HG03097 (cell line): ENCODE data around the gene WDR86.

Experiments
- ATAC-seq: cut with Tn5 transposase; IDR thresholded peaks from one replicate; pipeline ENCODE4 v1.9.1; 2021; ENCODE audit not compliant: unreplicated experiment, low FRiP score

The WDR86 gene

GRCh38 chr7:151440799-151441445 lies 31.1 kb upstream of the WDR86 start:
- no peak for ATAC-seq

- no peak for ATAC-seq
Observed at GRCh38 chr7:151439855-151440798, 30.3 kb upstream of the WDR86 start, which contains the start of gene CRYGN. Gene CRYGN (minus strand): TSS chr7:151440141. CDS start chr7:151439917, 224 bp downstream.

GRCh38 chr7:151438864-151439601 lies 29.2 kb upstream of the WDR86 start:
- ATAC-seq, result no peak

- ATAC-seq, result no peak
Observed at GRCh38 chr7:151437866-151438516, 28.2 kb upstream of the WDR86 start.

GRCh38 chr7:151437159-151437553 lies 27.3 kb upstream of the WDR86 start:
- ATAC-seq, result no peak

GRCh38 chr7:151436446-151437158 lies 26.8 kb upstream of the WDR86 start:
- ATAC-seq, result no peak

- ATAC-seq, result no peak
Observed at GRCh38 chr7:151435971-151436370, 26.1 kb upstream of the WDR86 start.

GRCh38 chr7:151435103-151435916 lies 25.5 kb upstream of the WDR86 start:
- ATAC-seq, result no peak

- no peak for ATAC-seq
Observed at GRCh38 chr7:151434549-151434948, 24.7 kb upstream of the WDR86 start.

- no peak for ATAC-seq
Observed at GRCh38 chr7:151433721-151434400, 24.0 kb upstream of the WDR86 start.

- no peak for ATAC-seq
Observed at GRCh38 chr7:151432658-151433521, 23.1 kb upstream of the WDR86 start.

GRCh38 chr7:151431768-151432311 lies 22.0 kb upstream of the WDR86 start:
- no peak for ATAC-seq

GRCh38 chr7:151431281-151431767 lies 21.5 kb upstream of the WDR86 start:
- ATAC-seq, result no peak

GRCh38 chr7:151430391-151431205 lies 20.8 kb upstream of the WDR86 start:
- ATAC-seq, result no peak

GRCh38 chr7:151429560-151430331 lies 19.9 kb upstream of the WDR86 start:
- no peak for ATAC-seq

GRCh38 chr7:151429237-151429559 lies 19.4 kb upstream of the WDR86 start:
- ATAC-seq, result no peak
